ENCODE data around the gene COPS3. TPM values are rescaled to one million over a fixed set of nuclear protein-coding genes. Genes with fewer than 3 reads are reported as not detected.
"Not testable (repeated sequence)": the region's sequence is repeated elsewhere in the genome, so short reads cannot be mapped to it uniquely, and the experiment has no call there.

Gene COPS3
- total RNA-seq, 1 experiment from 2014 or later: 182 TPM

- no peak overlapping the region for H3K27ac ChIP-seq
- no peaks in the 10 kb centered on the region for H3K36me3 ChIP-seq
- H3K9me3 ChIP-seq (replicated peaks): no peaks in the 10 kb centered on the region
- no peak overlapping the region for H3K4me3 ChIP-seq
- no peaks in the 10 kb centered on the region for H3K4me1 ChIP-seq (replicated peaks)
- no peak for DNase-seq (ENCODE audit: low read depth in 1 of 2, low spot score in 2 of 2)
- no peaks in the 10 kb centered on the region; the same call in 1 of the 2 replicates for H3K27me3 ChIP-seq (replicated peaks)
Observed at GRCh38 chr17:17289086-17289485, 8.0 kb upstream of the COPS3 start.

- Histone ChIP-seq H3K27me3 (replicated peaks) (no peaks in the 10 kb centered on the region), H3K27ac (no peak overlapping the region), H3K9me3 (replicated peaks) (no peaks in the 10 kb centered on the region), H3K36me3 (peaks cover under 1% of the 10 kb centered on the region), H3K4me3 (no peak overlapping the region), H3K4me1 (replicated peaks) (peaks cover 6% of the 10 kb centered on the region; the same call in 1 of the 2 replicates)
- DNase-seq (ENCODE audit: low read depth in 1 of 2, low spot score in 2 of 2): no peak
Observed at GRCh38 chr17:17285951-17286350, 4.9 kb upstream of the COPS3 start.

GRCh38 chr17:17279316-17279715 is 1.7 kb downstream of the COPS3 start:
- H3K36me3 ChIP-seq: peaks cover 33% of the 10 kb centered on the region
- no peak overlapping the region for H3K27ac ChIP-seq
- no peak for DNase-seq (ENCODE audit: low read depth in 1 of 2, low spot score in 2 of 2)
- H3K27me3 ChIP-seq (replicated peaks): no peaks in the 10 kb centered on the region
- H3K9me3 ChIP-seq (replicated peaks): no peaks in the 10 kb centered on the region
- H3K4me1 ChIP-seq (replicated peaks): peaks cover 13% of the 10 kb centered on the region
- H3K4me3 ChIP-seq: no peak overlapping the region

GRCh38 chr17:17277431-17277830 is 3.6 kb downstream of the COPS3 start:
- DNase-seq (ENCODE audit: low read depth in 1 of 2, low spot score in 2 of 2); H3K27me3 ChIP-seq (replicated peaks); H3K4me3 ChIP-seq; H3K27ac ChIP-seq; H3K9me3 ChIP-seq (replicated peaks): not testable (repeated sequence)
- Histone ChIP-seq H3K4me1 (replicated peaks) (peaks cover 13% of the 10 kb centered on the region), H3K36me3 (peaks cover 50% of the 10 kb centered on the region)

- Histone ChIP-seq H3K4me1 (replicated peaks) (peaks cover 7% of the 10 kb centered on the region), H3K9me3 (replicated peaks) (no peaks in the 10 kb centered on the region), H3K36me3 (peaks cover 59% of the 10 kb centered on the region), H3K27me3 (replicated peaks) (no peaks in the 10 kb centered on the region), H3K27ac (no peak overlapping the region), H3K4me3 (no peak overlapping the region)
- DNase-seq (ENCODE audit: low read depth in 1 of 2, low spot score in 2 of 2): no peak
Observed at GRCh38 chr17:17275971-17276370, 5.1 kb downstream of the COPS3 start.

DNA sequence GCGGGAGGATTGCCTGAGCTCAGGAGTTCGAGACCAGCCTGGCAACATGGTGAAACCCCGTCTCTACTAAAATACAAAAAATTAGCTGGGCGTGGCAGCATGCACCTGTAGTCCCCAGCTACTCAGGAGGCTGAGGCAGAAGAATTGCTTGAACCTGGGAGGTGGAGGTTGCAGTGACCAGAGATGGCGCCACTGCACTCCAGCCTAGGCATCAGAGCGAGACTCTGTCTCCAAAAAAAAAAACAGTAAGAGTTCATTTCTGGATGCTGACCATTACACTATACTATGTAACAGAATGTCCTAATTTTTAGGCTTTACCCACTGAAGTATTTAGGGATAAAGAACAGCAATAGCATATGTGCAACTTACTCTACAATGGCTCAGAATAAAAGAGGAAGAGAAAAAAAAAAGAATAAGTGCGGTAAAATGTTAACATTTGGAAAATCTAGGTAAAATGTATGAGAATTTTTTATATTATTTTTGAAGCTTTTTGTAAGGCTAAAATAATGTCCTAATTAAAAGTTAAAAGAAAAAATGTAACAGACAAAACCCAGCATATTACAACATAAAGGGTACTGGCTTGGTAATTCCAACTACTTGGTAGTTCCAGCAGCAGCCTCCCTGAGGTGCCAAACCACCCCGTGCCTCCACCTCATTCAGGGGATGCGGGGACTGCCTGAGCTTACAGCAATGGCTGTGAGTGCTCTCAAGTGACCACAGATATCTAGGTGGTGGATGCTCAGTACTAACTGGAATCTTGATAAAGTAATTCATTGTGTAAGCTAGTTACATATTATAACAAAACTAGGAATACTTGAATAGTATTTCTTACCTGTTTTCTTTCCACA is 10.9 kb downstream of the COPS3 start:
- Histone ChIP-seq H3K27ac (no peak overlapping the region), H3K4me1 (replicated peaks) (no peaks in the 10 kb centered on the region), H3K9me3 (replicated peaks) (no peaks in the 10 kb centered on the region), H3K4me3 (no peak overlapping the region), H3K27me3 (replicated peaks) (no peaks in the 10 kb centered on the region), H3K36me3 (peaks cover 84% of the 10 kb centered on the region)
- DNase-seq (ENCODE audit: low read depth in 1 of 2, low spot score in 2 of 2): no peak

GRCh38 chr17:17264430-17264829 is 16.6 kb downstream of the COPS3 start:
- H3K36me3 ChIP-seq: peaks cover 89% of the 10 kb centered on the region
- H3K27me3 ChIP-seq (replicated peaks): no peaks in the 10 kb centered on the region

GRCh38 chr17:17258998-17259397 is 22.0 kb downstream of the COPS3 start:
- DNase-seq (ENCODE audit: low read depth in 1 of 2, low spot score in 2 of 2): no peak
- peaks cover 79% of the 10 kb centered on the region for H3K36me3 ChIP-seq
- H3K9me3 ChIP-seq (replicated peaks): no peaks in the 10 kb centered on the region
- H3K4me1 ChIP-seq (replicated peaks): no peaks in the 10 kb centered on the region
- no peak overlapping the region for H3K27ac ChIP-seq
- no peaks in the 10 kb centered on the region for H3K27me3 ChIP-seq (replicated peaks)
- no peak overlapping the region for H3K4me3 ChIP-seq

More at GRCh38 chr17:17264430-17264829, 16.6 kb downstream of the COPS3 start:
- Histone ChIP-seq H3K4me1 (replicated peaks) (no peaks in the 10 kb centered on the region), H3K9me3 (replicated peaks) (no peaks in the 10 kb centered on the region), H3K4me3 (no peak overlapping the region), H3K27ac (no peak overlapping the region)
- no peak for DNase-seq (ENCODE audit: low read depth in 1 of 2, low spot score in 2 of 2)

DNA sequence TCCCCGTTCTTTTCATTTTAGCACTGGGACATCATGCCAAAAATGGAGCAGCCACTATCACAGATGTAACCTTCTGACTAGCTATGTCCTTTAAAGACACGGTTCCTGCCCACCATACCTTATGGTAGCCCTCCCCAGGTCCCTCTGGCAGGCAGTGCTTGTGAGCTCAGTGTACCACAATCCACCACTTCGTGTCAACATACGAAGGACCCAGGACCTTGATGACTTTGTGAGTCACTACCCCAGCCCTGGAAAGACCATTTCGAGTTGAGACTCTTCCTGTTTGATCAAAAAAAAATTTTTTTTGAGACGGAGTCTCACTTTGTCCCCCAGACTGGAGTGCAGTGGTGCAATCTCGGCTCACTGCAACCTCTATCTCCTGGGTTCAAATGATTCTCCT is 23.0 kb downstream of the COPS3 start:
- Histone ChIP-seq H3K27ac (no peak overlapping the region), H3K4me1 (replicated peaks) (no peaks in the 10 kb centered on the region), H3K36me3 (peaks cover 84% of the 10 kb centered on the region), H3K9me3 (replicated peaks) (no peaks in the 10 kb centered on the region), H3K4me3 (no peak overlapping the region), H3K27me3 (replicated peaks) (no peaks in the 10 kb centered on the region)
- DNase-seq (ENCODE audit: low read depth in 1 of 2, low spot score in 2 of 2): no peak

- Histone ChIP-seq H3K9me3 (replicated peaks) (no peaks in the 10 kb centered on the region), H3K4me1 (replicated peaks) (no peaks in the 10 kb centered on the region), H3K36me3 (peaks cover 84% of the 10 kb centered on the region), H3K27me3 (replicated peaks) (no peaks in the 10 kb centered on the region), H3K4me3 (no peak overlapping the region), H3K27ac (no peak overlapping the region)
- no peak for DNase-seq (ENCODE audit: low read depth in 1 of 2, low spot score in 2 of 2)
Observed at GRCh38 chr17:17256316-17256715, 24.7 kb downstream of the COPS3 start.

DNA sequence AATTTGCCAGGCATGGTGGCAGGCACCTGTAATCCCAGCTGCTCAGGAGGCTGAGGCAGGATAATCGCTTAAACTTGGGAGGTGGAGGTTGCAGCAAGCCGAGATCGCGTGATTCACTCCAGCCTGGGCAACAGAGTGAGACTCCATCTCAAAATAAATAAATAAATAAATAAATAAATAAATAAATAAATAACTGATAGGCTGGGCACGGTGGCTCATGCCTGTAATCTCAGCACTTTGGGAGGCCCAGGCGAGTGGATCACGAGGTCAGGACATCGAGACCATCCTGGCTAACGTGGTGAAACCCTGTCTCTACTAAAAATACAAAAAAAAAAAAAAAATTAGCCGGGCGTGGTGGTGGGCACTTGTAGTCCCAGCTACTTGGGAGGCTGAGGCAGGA is 25.4 kb downstream of the COPS3 start:
- H3K4me3 ChIP-seq; DNase-seq (ENCODE audit: low read depth in 1 of 2, low spot score in 2 of 2); H3K4me1 ChIP-seq (replicated peaks); H3K27ac ChIP-seq; H3K27me3 ChIP-seq (replicated peaks); H3K9me3 ChIP-seq (replicated peaks): not testable (repeated sequence)
- peaks cover 84% of the 10 kb centered on the region for H3K36me3 ChIP-seq

DNA sequence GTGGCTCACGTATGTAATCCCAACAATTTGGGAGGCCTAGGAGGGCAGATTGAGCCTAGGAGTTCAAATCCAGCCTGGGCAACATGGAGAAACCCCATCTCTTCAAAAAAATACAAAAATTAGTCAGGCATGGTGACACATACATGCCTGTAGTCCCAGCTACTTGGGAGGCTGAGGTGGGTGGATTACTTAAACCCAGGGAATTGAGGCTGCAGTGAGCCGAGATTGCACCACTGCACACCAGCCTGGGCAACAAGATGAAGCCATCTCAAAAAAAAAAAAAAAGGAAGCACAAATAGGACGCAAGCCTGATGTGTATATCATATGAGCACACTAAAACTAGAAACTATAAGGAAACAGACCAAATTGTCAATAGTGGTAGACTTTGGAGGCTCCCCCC is 27.0 kb downstream of the COPS3 start:
- no peak overlapping the region for H3K4me3 ChIP-seq
- no peaks in the 10 kb centered on the region for H3K27me3 ChIP-seq (replicated peaks)
- DNase-seq (ENCODE audit: low read depth in 1 of 2, low spot score in 2 of 2): no peak
- no peaks in the 10 kb centered on the region for H3K9me3 ChIP-seq (replicated peaks)
- H3K27ac ChIP-seq: no peak overlapping the region
- H3K36me3 ChIP-seq: peaks cover 81% of the 10 kb centered on the region
- H3K4me1 ChIP-seq (replicated peaks): no peaks in the 10 kb centered on the region

DNA sequence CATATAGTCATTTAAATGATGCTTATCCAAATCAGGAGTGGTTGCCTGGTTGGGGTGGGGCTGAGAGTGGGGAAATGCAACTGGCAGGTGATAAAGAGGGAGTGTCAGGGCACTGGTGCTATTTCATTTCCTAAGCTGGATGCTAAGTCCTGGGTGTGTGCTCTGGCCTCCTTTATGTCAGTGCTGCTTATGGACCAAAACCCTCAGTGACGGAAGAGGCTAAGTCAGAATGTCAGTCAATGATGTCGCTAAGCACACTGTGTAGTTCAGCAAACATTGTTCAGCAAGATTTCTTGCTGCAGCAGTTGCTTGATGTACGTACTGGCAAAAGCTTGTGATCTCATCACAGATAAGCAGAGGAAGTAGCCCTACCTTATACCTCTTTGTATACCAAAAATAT is 27.6 kb downstream of the COPS3 start:
- Histone ChIP-seq H3K36me3 (peaks cover 80% of the 10 kb centered on the region), H3K4me3 (no peak overlapping the region), H3K27me3 (replicated peaks) (no peaks in the 10 kb centered on the region), H3K9me3 (replicated peaks) (no peaks in the 10 kb centered on the region), H3K27ac (no peak overlapping the region), H3K4me1 (replicated peaks) (no peaks in the 10 kb centered on the region)
- no peak for DNase-seq (ENCODE audit: low read depth in 1 of 2, low spot score in 2 of 2)

DNA sequence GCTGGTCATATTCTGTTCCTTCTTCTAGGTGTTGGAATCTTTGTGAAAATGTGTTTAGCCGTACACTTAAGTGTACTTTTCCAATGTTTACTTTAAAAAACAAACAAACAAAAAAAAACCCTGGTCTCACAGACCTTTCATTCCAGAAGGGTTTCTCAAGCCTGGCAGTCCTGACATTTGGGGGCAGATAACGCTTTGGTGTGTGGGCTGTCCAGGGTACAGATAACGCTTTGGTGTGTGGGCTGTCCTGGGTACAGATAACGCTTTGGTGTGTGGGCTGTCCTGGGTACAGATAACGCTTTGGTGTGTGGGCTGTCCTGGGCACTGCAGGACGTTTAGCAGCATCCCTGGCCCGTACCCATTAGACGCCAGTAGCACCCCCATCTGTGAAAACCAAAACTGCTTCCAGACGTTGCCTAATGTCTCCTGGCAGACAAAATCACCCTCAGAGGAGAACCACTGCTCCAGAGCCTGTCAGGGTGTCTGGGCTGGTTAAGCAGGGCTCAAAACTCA is 28.8 kb downstream of the COPS3 start:
- H3K27ac ChIP-seq: no peak overlapping the region
- DNase-seq (ENCODE audit: low read depth in 1 of 2, low spot score in 2 of 2): no peak

More for the DNA sequence above, 28.8 kb downstream of the COPS3 start:
- H3K4me3 ChIP-seq: no peak overlapping the region
- H3K36me3 ChIP-seq: peaks cover 85% of the 10 kb centered on the region
- H3K27me3 ChIP-seq (replicated peaks): no peaks in the 10 kb centered on the region
- H3K9me3 ChIP-seq (replicated peaks): no peaks in the 10 kb centered on the region
- no peaks in the 10 kb centered on the region for H3K4me1 ChIP-seq (replicated peaks)

Data from SJSA1 (cell line).